GM10847 (cell line): ENCODE results near the gene PPP4R1.

Experiments used
- POLR2A ChIP-seq: IDR thresholded peaks from 2 replicates; pipeline ENCODE4 v1.6.1; 2011; ENCODE audit not compliant: insufficient read length; ENCODE audit errors: extremely low read depth

The PPP4R1 gene

DNA sequence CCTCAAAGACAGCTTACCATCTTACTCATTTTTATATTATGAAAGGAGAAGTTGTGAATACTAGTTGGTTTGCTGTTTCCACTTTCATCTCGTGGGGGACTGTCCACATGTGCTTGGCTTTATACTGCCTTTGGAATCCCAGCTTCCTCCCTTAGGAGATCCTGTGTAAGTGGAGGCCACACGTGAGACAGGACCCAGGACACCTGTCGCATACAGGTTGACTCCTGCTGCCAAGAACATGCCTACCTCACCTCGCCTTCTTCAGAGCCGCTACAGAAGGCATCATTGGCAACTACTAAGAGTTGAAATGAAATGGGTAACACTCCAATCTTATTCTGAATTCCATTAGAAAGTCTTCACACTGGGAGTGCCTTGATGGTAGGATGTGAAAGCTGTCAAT lies 69.3 kb downstream of the PPP4R1 start:
- TF ChIP-seq POLR2A: no peak

DNA sequence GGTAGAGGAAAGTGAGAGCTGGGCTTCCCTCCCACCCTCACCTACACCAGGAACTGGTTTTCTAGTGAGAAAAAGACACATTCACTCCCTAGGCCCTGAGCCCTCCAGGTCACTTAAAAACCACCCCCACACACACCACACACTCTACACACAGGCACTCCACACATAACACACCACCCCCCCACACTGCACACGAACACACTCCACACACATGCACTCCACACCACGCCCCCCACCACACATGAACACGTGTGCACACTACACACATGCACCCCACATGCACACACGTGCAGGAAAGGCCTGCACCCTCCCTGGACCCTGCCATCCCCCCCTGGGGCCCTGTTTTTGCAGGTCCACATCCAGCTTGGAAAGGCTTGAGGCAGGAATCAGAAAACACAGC lies 71.4 kb downstream of the PPP4R1 start:
- TF ChIP-seq POLR2A: no peak

- no peak for TF ChIP-seq POLR2A
Observed at GRCh38 chr18:9539938-9540337, 74.4 kb downstream of the PPP4R1 start.

DNA sequence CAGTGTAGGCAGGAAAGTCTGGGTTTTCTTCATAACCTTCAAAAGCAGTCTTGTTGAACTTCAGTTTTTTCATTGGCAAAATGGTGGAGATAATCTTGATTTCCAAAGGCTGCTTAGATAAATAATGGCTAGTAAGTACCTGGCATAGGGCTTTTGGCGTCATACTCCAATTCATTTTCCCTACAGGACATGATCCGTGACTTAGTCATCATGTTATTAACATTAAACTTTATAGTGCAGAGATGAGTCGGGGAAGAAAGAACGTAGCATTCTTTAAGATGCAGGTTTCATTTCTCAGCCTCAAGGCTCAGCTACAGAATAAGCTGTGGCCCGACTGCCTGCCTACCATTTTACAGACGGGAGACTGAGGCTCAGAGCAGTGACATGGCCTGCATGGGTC lies 75.1 kb downstream of the PPP4R1 start:
- no peak for TF ChIP-seq POLR2A

- TF ChIP-seq POLR2A: no peak
Observed at GRCh38 chr18:9537677-9538076, 76.7 kb downstream of the PPP4R1 start.

- no peak for TF ChIP-seq POLR2A
Observed at GRCh38 chr18:9536354-9537152, 77.8 kb downstream of the PPP4R1 start.

DNA sequence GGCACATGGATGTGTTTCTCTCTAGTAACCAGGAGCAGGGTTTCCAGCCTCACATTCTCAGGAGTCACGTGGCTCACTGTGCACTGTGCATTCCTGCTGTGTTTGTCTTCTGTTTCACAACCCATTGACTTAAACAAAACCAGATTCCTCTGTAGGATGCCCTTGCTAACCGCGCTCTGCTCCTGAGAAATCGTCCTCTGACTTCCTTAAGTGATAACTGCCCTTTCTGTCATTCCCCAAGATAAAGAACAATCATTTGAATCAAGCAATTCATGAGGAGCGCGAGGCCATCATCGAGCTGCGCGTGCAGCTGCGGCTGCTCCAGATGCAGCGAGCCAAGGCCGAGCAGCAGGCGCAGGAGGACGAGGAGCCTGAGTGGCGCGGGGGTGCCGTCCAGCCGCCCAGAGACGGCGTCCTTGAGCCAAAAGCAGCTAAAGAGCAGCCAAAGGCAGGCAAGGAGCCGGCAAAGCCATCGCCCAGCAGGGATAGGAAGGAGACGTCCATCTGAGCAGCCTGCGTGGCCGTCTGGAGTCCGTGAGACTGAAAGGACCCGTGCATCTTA lies 78.8 kb downstream of the PPP4R1 start:
- no peak for TF ChIP-seq POLR2A

DNA sequence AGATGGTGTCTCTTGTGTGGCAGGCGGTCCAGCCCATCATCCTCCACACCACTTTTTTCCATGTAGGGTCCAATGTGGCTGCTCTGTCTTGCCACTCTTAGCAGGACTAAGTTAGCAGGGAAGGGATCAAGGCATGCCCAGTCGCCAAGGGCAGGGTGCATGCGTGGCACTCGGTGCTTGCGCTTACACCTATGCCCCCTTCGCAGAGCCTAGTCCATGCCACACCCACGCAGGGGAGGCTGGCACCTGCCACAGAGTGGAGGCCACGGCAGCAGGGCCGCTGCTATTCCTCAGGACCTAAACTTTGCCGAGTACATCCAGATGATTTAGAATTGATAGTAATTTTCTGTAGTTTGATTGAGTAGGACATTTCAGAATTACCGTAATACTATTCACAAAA lies 79.5 kb downstream of the PPP4R1 start:
- no peak for TF ChIP-seq POLR2A

DNA sequence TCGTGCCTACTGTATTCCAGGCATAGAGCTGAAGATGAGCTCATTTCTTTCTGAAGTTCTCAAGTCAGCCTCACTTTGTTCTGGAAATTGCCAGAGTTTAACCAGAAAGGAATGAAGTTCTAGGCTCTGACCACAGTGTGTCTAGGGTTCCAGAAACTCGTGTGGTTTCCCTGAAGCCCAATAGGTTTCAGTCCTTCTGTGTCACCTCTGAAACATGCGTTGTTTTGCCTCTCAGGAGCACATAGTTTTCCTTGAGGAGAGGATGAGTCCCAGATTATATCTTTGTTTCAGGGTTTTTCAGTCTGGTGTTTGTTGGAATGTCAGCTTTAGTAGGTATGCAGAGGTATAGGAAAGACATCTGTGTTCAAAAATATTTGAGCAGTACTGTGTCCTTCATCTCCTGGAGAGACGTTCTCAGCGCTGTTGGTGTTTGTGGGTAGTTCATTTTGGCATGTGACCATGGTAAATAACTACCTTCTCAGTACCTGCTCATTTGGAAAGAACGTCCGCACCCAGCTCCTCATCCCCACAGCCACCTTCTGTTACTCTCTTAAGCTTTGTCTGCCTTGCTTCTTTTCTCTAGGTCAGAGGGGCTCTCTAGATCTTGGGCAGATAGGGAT lies 82.5 kb downstream of the PPP4R1 start:
- TF ChIP-seq POLR2A: no peak

- no peak for TF ChIP-seq POLR2A
Observed at GRCh38 chr18:9530226-9531009, 83.9 kb downstream of the PPP4R1 start.

- TF ChIP-seq POLR2A: no peak
Observed at GRCh38 chr18:9526458-9526857, 87.9 kb downstream of the PPP4R1 start.

- TF ChIP-seq POLR2A: no peak
Observed at GRCh38 chr18:9522952-9523351, 91.4 kb downstream of the PPP4R1 start.

DNA sequence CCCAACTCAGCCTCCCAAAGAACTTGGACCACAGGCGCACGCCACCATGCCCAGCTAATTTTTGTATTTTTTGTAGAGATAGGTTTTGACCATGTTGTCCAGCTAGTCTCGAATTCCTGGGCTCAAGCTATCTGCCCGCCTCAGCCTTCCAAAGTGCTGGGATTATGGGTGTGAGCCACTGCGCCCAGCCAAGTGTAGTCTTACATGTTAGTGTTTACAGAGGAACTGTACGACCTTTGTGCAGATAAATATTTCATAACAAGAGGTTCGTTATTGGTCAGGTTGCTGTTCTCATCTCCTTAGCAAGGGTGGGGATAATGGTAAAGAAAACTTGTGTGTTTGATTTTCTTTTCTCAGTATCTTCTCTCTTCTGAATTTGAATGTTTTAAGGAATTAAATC lies 92.6 kb downstream of the PPP4R1 start:
- TF ChIP-seq POLR2A: no peak

GRCh38 chr18:9520666-9521065 lies 93.7 kb downstream of the PPP4R1 start:
- no peak for TF ChIP-seq POLR2A

DNA sequence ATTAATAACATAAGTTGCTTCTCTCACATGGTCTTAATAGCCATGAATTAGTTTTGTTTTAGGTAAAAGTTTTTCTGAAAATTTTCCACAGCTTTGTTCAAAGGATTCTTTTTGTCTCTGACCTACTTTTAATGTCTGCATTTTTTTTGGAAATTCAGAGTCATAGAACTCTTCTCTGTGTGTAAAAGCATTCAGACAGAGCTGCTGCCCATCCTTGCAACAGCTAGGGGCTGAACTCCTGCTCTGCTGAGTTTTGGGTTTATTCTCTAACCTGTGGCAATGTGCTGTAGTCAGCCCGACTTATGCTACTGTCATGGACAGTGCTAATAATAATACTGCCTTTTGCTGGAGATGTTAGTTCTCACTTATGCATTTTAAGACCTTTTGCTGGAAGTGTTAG lies 95.0 kb downstream of the PPP4R1 start:
- no peak for TF ChIP-seq POLR2A

- no peak for TF ChIP-seq POLR2A
Observed at GRCh38 chr18:9517869-9518268, 96.5 kb downstream of the PPP4R1 start.
